Body of pancreas (tissue), 4 donors: ENCODE data around the gene SART3.

Experiments
- CTCF ChIP-seq, 7 experiments: fragments of 450-650 bp in 4 of 7; fragments of 200-600 bp in 3 of 7; sonication (generic) in 3 of 7; IDR thresholded peaks; one replicate each; pipeline ENCODE4 v1.5.1; 2016 to 2019; ENCODE audit warnings: antibody characterized with exemption in 7 of 7
- POLR2A ChIP-seq, 3 donors: fragments of 450-650 bp; IDR thresholded peaks; one replicate each; pipeline ENCODE4 v1.6.1; 2016; ENCODE audit warnings: antibody characterized with exemption in 3 of 3, mild to moderate bottlenecking in 2 of 3

GRCh38 chr12:108484431-108484830 lies 76.5 kb downstream of the SART3 start:
- TF ChIP-seq POLR2A (IDR thresholded peaks at IDR 0.05) (no peak), CTCF (IDR thresholded peaks at IDR 0.05) (no peak)
